Measurements from ENCODE around the gene SEMA6B.

DNA sequence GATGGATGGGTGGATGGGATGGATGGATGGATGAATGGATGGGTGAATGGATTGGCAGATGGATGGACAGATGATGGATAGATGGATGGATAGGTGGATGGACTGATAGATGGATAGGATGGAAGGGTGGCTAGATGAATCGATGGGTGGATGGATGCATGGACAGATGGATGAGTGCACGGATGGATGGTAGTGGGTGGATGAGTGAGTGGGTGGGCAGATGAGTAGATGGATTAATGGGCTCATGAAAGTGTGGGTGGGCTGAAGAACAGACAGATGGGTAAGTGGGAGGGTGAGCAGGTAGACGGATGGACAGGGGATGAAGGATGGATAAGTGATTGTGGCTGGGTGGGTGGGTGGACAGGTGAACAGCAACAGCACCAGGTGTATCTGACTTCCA, 5.7 kb downstream of the SEMA6B start:
- TF ChIP-seq EZH2phosphoT487 (IDR thresholded peaks at IDR 0.05; ENCODE audit: borderline replicate concordance, low read length): no peak
- TF ChIP-seq, protein P1, sequence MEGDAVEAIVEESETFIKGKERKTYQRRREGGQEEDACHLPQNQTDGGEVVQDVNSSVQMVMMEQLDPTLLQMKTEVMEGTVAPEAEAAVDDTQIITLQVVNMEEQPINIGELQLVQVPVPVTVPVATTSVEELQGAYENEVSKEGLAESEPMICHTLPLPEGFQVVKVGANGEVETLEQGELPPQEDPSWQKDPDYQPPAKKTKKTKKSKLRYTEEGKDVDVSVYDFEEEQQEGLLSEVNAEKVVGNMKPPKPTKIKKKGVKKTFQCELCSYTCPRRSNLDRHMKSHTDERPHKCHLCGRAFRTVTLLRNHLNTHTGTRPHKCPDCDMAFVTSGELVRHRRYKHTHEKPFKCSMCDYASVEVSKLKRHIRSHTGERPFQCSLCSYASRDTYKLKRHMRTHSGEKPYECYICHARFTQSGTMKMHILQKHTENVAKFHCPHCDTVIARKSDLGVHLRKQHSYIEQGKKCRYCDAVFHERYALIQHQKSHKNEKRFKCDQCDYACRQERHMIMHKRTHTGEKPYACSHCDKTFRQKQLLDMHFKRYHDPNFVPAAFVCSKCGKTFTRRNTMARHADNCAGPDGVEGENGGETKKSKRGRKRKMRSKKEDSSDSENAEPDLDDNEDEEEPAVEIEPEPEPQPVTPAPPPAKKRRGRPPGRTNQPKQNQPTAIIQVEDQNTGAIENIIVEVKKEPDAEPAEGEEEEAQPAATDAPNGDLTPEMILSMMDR (IDR thresholded peaks at IDR 0.05; ENCODE audit: low read depth, low read length, poor library complexity, severe bottlenecking): no peak

Measured in DOHH2 (cell line).